ENCODE measurements around the gene BET1L. TPM values are rescaled to one million over a fixed set of nuclear protein-coding genes. Genes with fewer than 3 reads are reported as not detected.

Gene BET1L
- total and polyA plus RNA-seq, 2 experiments from 2014 or later = 19.5 to 22.8 TPM

GRCh38 chr11:203945-204586 lies 3.1 kb downstream of the BET1L start:
- Histone ChIP-seq H3K9me2 (ENCODE audit: insufficient read depth) (no peaks in the 10 kb centered on the region), H3K4me2 (no peak overlapping the region), H3K27ac (ENCODE audit: low read depth) (no peak overlapping the region), H3K79me2 (replicated peaks; ENCODE audit: insufficient read depth) (peaks cover 16% of the 10 kb centered on the region), H3K36me3 (ENCODE audit: insufficient read depth) (no peaks in the 10 kb centered on the region), H3K4me1 (ENCODE audit: insufficient read depth) (peaks cover 5% of the 10 kb centered on the region; the same call in 1 of the 2 replicates), H2AFZ (no peak overlapping the region), H3K27me3 (ENCODE audit: insufficient read depth) (no peaks in the 10 kb centered on the region), H3K4me3 (no peak overlapping the region), H4K20me1 (replicated peaks; ENCODE audit: insufficient read depth) (peaks cover 4% of the 10 kb centered on the region; the same call in 1 of the 2 replicates), H3F3A (replicated peaks; ENCODE audit: low read depth) (peaks cover 9% of the 10 kb centered on the region)
- H3K4me3 Mint-ChIP-seq = no peak overlapping the region
- H3K4me1 Mint-ChIP-seq = peaks cover 4% of the 10 kb centered on the region; the same call in 1 of the 3 replicates
- H3K9me3 Mint-ChIP-seq = no peaks in the 10 kb centered on the region
- no peak for TF ChIP-seq NANOG (IDR thresholded peaks at IDR 0.05; ENCODE audit: borderline replicate concordance)
- no peak for TF ChIP-seq ETS1 (IDR thresholded peaks at IDR 0.05)
- no peak for TF ChIP-seq CTCF (conservative IDR thresholded peaks at IDR 0.05; ENCODE audit: low read depth in 2 of 2)
- TF ChIP-seq JUNB (IDR thresholded peaks at IDR 0.05; ENCODE audit: unreplicated experiment) = no peak
- no peak for TF ChIP-seq CREB1 (CRISPR knock-in tag; IDR thresholded peaks at IDR 0.05; ENCODE audit: low read depth)
- TF ChIP-seq, protein P1, sequence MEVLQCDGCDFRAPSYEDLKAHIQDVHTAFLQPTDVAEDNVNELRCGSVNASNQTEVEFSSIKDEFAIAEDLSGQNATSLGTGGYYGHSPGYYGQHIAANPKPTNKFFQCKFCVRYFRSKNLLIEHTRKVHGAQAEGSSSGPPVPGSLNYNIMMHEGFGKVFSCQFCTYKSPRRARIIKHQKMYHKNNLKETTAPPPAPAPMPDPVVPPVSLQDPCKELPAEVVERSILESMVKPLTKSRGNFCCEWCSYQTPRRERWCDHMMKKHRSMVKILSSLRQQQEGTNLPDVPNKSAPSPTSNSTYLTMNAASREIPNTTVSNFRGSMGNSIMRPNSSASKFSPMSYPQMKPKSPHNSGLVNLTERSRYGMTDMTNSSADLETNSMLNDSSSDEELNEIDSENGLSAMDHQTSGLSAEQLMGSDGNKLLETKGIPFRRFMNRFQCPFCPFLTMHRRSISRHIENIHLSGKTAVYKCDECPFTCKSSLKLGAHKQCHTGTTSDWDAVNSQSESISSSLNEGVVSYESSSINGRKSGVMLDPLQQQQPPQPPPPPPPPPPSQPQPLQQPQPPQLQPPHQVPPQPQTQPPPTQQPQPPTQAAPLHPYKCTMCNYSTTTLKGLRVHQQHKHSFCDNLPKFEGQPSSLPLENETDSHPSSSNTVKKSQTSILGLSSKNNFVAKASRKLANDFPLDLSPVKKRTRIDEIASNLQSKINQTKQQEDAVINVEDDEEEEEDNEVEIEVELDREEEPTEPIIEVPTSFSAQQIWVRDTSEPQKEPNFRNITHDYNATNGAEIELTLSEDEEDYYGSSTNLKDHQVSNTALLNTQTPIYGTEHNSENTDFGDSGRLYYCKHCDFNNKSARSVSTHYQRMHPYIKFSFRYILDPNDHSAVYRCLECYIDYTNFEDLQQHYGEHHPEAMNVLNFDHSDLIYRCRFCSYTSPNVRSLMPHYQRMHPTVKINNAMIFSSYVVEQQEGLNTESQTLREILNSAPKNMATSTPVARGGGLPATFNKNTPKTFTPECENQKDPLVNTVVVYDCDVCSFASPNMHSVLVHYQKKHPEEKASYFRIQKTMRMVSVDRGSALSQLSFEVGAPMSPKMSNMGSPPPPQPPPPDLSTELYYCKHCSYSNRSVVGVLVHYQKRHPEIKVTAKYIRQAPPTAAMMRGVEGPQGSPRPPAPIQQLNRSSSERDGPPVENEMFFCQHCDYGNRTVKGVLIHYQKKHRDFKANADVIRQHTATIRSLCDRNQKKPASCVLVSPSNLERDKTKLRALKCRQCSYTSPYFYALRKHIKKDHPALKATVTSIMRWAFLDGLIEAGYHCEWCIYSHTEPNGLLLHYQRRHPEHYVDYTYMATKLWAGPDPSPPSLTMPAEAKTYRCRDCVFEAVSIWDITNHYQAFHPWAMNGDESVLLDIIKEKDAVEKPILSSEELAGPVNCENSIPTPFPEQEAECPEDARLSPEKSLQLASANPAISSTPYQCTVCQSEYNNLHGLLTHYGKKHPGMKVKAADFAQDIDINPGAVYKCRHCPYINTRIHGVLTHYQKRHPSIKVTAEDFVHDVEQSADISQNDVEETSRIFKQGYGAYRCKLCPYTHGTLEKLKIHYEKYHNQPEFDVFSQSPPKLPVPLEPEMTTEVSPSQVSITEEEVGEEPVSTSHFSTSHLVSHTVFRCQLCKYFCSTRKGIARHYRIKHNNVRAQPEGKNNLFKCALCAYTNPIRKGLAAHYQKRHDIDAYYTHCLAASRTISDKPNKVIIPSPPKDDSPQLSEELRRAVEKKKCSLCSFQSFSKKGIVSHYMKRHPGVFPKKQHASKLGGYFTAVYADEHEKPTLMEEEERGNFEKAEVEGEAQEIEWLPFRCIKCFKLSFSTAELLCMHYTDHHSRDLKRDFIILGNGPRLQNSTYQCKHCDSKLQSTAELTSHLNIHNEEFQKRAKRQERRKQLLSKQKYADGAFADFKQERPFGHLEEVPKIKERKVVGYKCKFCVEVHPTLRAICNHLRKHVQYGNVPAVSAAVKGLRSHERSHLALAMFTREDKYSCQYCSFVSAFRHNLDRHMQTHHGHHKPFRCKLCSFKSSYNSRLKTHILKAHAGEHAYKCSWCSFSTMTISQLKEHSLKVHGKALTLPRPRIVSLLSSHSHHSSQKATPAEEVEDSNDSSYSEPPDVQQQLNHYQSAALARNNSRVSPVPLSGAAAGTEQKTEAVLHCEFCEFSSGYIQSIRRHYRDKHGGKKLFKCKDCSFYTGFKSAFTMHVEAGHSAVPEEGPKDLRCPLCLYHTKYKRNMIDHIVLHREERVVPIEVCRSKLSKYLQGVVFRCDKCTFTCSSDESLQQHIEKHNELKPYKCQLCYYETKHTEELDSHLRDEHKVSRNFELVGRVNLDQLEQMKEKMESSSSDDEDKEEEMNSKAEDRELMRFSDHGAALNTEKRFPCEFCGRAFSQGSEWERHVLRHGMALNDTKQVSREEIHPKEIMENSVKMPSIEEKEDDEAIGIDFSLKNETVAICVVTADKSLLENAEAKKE (CRISPR knock-in tag; IDR thresholded peaks at IDR 0.05) = no peak
- no peak for TF ChIP-seq EZH2phosphoT487 (IDR thresholded peaks at IDR 0.05; ENCODE audit: unreplicated experiment)
- no peak for TF ChIP-seq POLR2AphosphoS5 (IDR thresholded peaks at IDR 0.05; ENCODE audit: low read depth)
- TF ChIP-seq ZNF331 (CRISPR knock-in tag; IDR thresholded peaks at IDR 0.05; ENCODE audit: low read depth) = no peak
- TF ChIP-seq, protein P2, sequence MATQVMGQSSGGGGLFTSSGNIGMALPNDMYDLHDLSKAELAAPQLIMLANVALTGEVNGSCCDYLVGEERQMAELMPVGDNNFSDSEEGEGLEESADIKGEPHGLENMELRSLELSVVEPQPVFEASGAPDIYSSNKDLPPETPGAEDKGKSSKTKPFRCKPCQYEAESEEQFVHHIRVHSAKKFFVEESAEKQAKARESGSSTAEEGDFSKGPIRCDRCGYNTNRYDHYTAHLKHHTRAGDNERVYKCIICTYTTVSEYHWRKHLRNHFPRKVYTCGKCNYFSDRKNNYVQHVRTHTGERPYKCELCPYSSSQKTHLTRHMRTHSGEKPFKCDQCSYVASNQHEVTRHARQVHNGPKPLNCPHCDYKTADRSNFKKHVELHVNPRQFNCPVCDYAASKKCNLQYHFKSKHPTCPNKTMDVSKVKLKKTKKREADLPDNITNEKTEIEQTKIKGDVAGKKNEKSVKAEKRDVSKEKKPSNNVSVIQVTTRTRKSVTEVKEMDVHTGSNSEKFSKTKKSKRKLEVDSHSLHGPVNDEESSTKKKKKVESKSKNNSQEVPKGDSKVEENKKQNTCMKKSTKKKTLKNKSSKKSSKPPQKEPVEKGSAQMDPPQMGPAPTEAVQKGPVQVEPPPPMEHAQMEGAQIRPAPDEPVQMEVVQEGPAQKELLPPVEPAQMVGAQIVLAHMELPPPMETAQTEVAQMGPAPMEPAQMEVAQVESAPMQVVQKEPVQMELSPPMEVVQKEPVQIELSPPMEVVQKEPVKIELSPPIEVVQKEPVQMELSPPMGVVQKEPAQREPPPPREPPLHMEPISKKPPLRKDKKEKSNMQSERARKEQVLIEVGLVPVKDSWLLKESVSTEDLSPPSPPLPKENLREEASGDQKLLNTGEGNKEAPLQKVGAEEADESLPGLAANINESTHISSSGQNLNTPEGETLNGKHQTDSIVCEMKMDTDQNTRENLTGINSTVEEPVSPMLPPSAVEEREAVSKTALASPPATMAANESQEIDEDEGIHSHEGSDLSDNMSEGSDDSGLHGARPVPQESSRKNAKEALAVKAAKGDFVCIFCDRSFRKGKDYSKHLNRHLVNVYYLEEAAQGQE (IDR thresholded peaks at IDR 0.05; ENCODE audit: unreplicated experiment) = no peak
- no peak for TF ChIP-seq EZH2 (IDR thresholded peaks at IDR 0.05; ENCODE audit: low read depth, unreplicated experiment)
- no peak for TF ChIP-seq STAT1 (IDR thresholded peaks at IDR 0.05; ENCODE audit: unreplicated experiment)
- no peak for TF ChIP-seq ZNF114 (CRISPR knock-in tag; IDR thresholded peaks at IDR 0.05)
- H3K27ac Mint-ChIP-seq = no peak overlapping the region
- ATAC-seq (no peak), DNase-seq (ENCODE audit: low spot score) (no peak)
- peaks cover 13% of the 10 kb centered on the region for H3K27me3 Mint-ChIP-seq (ENCODE audit: insufficient read depth, low read depth, poor library complexity)
- H3K36me3 Mint-ChIP-seq (ENCODE audit: low read depth) = peaks cover 21% of the 10 kb centered on the region
